Measurements from ENCODE around the gene FAM174C. TPM values are rescaled to one million over a fixed set of nuclear protein-coding genes. Genes with fewer than 3 reads are reported as not detected.

Gene FAM174C
- total RNA-seq, 2 experiments from 2014 or later: 77.0 to 88.0 TPM

DNA sequence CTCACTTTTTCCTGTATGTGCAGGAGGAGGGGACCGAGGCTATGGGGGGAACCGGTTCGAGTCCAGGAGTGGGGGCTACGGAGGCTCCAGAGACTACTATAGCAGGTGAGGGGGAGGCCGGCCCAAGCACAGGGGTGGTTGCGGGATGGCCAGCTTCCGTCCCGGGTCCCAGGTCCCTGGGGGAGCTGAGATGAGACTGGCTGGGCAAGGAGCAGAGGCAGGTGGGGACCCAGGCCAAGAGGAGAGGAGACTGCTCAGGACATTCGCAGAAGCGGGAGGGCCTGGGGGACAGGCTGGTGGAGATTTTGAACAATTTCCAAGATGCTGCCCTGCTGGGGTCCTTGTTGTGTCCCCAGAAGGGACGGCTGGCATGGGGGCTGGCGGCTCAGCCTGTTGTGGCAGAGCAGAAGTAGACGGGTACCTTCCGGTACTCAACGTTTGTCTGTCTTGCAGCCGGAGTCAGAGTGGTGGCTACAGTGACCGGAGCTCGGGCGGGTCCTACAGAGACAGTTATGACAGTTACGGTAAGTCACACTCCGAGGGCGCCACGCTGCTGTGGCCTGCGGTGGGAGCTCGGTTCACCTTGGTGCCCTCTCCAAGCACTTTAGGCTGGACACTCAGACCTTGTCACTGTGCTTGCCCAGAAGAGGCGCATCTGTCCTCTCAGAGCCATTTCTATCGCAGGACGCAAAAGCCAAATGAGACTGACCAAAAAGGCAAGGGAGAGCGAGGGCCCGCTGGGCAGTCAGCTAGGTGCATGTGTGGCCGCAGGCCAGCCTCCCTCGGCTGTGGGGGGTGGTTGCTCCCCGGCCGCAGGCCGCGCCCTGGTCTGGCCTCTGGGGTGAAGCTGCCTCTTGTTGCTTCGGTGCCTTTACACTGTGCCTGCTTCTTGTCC, 3.6 kb upstream of the FAM174C start:
- CTCF ChIA-PET: interaction anchor here (5.6 kb wide), 1 partner anchor 27 kb away, joined by 65 read pairs; no protein-coding TSS in a partner anchor
- peak overlapping the region; percentile 95 for H3K27ac Mint-ChIP-seq
- no peaks in the 10 kb centered on the region for H3K27me3 Mint-ChIP-seq
- no peaks in the 10 kb centered on the region for H3K9me3 Mint-ChIP-seq
- POLR2A ChIA-PET: interaction anchor here (0.8 to 2.1 kb wide), 6 partner anchors 12 to 181 kb away, joined by 3 to 7 read pairs (median 4); no protein-coding TSS in a partner anchor
- ATAC-seq (no peak), DNase-seq (no peak)
- intact Hi-C loops (cut with micrococcal nuclease): loop anchor here (10.0 kb wide), 1 partner anchor 93 kb away; no protein-coding TSS in a partner anchor
- TF ChIP-seq, protein P1, sequence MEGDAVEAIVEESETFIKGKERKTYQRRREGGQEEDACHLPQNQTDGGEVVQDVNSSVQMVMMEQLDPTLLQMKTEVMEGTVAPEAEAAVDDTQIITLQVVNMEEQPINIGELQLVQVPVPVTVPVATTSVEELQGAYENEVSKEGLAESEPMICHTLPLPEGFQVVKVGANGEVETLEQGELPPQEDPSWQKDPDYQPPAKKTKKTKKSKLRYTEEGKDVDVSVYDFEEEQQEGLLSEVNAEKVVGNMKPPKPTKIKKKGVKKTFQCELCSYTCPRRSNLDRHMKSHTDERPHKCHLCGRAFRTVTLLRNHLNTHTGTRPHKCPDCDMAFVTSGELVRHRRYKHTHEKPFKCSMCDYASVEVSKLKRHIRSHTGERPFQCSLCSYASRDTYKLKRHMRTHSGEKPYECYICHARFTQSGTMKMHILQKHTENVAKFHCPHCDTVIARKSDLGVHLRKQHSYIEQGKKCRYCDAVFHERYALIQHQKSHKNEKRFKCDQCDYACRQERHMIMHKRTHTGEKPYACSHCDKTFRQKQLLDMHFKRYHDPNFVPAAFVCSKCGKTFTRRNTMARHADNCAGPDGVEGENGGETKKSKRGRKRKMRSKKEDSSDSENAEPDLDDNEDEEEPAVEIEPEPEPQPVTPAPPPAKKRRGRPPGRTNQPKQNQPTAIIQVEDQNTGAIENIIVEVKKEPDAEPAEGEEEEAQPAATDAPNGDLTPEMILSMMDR (IDR thresholded peaks at IDR 0.05): no peak
- H3K4me3 Mint-ChIP-seq: peak overlapping the region; percentile 94
- H3K36me3 Mint-ChIP-seq (ENCODE audit: low read depth): peaks cover 51% of the 10 kb centered on the region
- H3K4me1 Mint-ChIP-seq (ENCODE audit: low read depth): peaks cover 64% of the 10 kb centered on the region

GRCh38 chr19:1272423-1273262, 2.7 kb upstream of the FAM174C start:
- Mint-ChIP-seq H3K4me1 (ENCODE audit: low read depth) (peaks cover 60% of the 10 kb centered on the region), H3K27me3 (no peaks in the 10 kb centered on the region), H3K36me3 (ENCODE audit: low read depth) (peaks cover 55% of the 10 kb centered on the region), H3K9me3 (no peaks in the 10 kb centered on the region), H3K27ac (peak overlapping the region; percentile 51), H3K4me3 (peak overlapping the region; percentile 74)
- TF ChIP-seq, protein P1 (IDR thresholded peaks at IDR 0.05): no peak
- ChIA-PET POLR2A (interaction anchor here (1.1 to 2.1 kb wide), 6 partner anchors 13 to 181 kb away, joined by 3 to 7 read pairs (median 4); partner anchors contain the start of gene MIDN), CTCF (interaction anchor here (0.6 to 5.6 kb wide), 4 partner anchors 28 to 171 kb away, joined by 3 to 65 read pairs (median 3); no protein-coding TSS in a partner anchor)
- DNase-seq (no peak), ATAC-seq (no peak)
- intact Hi-C loops (cut with micrococcal nuclease): loop anchor here (10.0 kb wide), 1 partner anchor 92 kb away; no protein-coding TSS in a partner anchor

- Mint-ChIP-seq H3K27me3 (no peaks in the 10 kb centered on the region), H3K4me3 (peak overlapping the region; percentile 74), H3K27ac (peak overlapping the region; percentile 76), H3K4me1 (ENCODE audit: low read depth) (peaks cover 53% of the 10 kb centered on the region), H3K36me3 (ENCODE audit: low read depth) (peaks cover 59% of the 10 kb centered on the region), H3K9me3 (no peaks in the 10 kb centered on the region)
- ChIA-PET CTCF (interaction anchor here (0.6 to 5.6 kb wide), 6 partner anchors 29 to 172 kb away, joined by 3 to 65 read pairs (median 3); no protein-coding TSS in a partner anchor), POLR2A (interaction anchor here (0.6 to 1.9 kb wide), 9 partner anchors 10 to 136 kb away, joined by 3 to 7 read pairs (median 4); partner anchors contain the start of genes ATP5F1D and MIDN)
- TF ChIP-seq, protein P1 (IDR thresholded peaks at IDR 0.05): no peak
- DNase-seq: no peak
- intact Hi-C loops (cut with micrococcal nuclease): loop anchor here (10.0 kb wide), 1 partner anchor 91 kb away; no protein-coding TSS in a partner anchor
- ATAC-seq: no peak
Measured at GRCh38 chr19:1273263-1274041, 1.9 kb upstream of the FAM174C start.

GRCh38 chr19:1274081-1274851, 1.1 kb upstream of the FAM174C start:
- intact Hi-C loops (cut with micrococcal nuclease): loop anchor here (10.0 kb wide), 1 partner anchor 91 kb away; no protein-coding TSS in a partner anchor
- POLR2A ChIA-PET: interaction anchor here (0.6 to 1.9 kb wide), 9 partner anchors 11 to 135 kb away, joined by 3 to 7 read pairs (median 4); partner anchors contain the start of genes ATP5F1D and MIDN
- Mint-ChIP-seq H3K36me3 (ENCODE audit: low read depth) (peaks cover 65% of the 10 kb centered on the region), H3K9me3 (no peaks in the 10 kb centered on the region), H3K27ac (peak overlapping the region; percentile 82), H3K4me3 (peak overlapping the region; percentile 74), H3K27me3 (no peaks in the 10 kb centered on the region), H3K4me1 (ENCODE audit: low read depth) (peaks cover 49% of the 10 kb centered on the region)
- TF ChIP-seq, protein P1 (IDR thresholded peaks at IDR 0.05): no peak
- DNase-seq: no peak
- no peak for ATAC-seq
- CTCF ChIA-PET: interaction anchor here (0.9 to 5.6 kb wide), 4 partner anchors 30 to 171 kb away, joined by 3 to 65 read pairs (median 3); no protein-coding TSS in a partner anchor

All from activated CD8-positive, alpha-beta T cell treated with anti-CD3 and anti-CD28 coated beads for 36 hours (primary cell).